ENCODE results near the gene TGFBR3. TPM values are rescaled to one million over a fixed set of nuclear protein-coding genes. Genes with fewer than 3 reads are reported as not detected.

TGFBR3 gene
- total and polyA plus RNA-seq, 9 of the 15 experiments (the other 6 are each of a cell fraction or from before 2014, with no cell fraction given) = 3.6 to 32.4 (median 15.6) TPM

DNA sequence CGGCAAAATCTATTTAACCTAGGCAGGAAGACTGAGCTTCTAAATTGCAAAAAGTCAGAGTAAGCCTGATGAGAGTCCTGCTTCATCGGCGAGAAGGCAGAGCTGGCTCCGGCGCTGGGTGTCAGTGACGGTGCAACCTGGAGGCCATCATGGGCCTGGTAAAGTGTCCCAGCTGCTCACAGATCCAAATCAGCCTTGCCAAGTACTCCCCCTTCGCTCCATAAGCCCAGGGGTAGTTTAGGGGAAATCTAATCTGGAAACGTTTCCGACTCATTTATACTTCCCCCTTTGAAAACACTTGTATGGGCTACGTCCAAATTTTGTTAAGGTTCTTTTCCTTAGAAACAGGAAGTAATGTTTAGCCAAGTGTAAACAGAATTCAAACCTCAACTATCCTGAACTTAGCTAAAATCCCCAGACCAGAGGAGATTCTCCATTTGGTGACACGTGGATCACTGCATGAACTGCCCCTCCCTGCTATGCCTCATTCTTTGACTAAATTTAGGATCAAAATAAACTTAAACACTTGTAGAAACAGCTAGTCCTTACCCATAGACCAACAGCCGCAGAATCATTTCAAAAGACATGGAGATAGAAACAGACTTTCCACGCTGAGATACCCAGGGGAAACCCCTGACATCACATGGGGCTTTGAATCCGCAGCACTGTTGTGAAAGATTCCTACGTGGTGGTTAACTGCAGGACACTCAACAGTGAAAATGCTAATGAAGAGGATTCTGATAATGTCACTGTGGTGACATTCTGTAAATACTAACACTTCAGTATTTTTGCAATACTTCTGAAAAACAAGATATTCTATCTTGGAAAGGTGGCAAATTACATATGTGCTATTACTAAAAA is 172.7 kb downstream of the TGFBR3 start (continued):
- TF ChIP-seq POLR2A (conservative IDR thresholded peaks at IDR 0.05) (0 out of 2 replicates have a peak, but pooled peaks have one; percentile 26), SRF (CRISPR knock-in tag; IDR thresholded peaks at IDR 0.05) (no peak), ZNF134 (CRISPR knock-in tag; conservative IDR thresholded peaks at IDR 0.05) (peak; percentile 36; the same call in 1 of the 2 replicates), ZNF311 (CRISPR knock-in tag; IDR thresholded peaks at IDR 0.05) (peak; percentile 56; the same call in 1 of the 2 replicates), ZNF354B (CRISPR knock-in tag; IDR thresholded peaks at IDR 0.05) (no peak), DDX20 (tag; IDR thresholded peaks at IDR 0.05; ENCODE audit: low read depth) (no peak), U2AF1 (optimal IDR thresholded peaks at IDR 0.05; ENCODE audit: low read depth, low read length) (no peak), CEBPB (tag; IDR thresholded peaks at IDR 0.05) (peak; percentile 90), NR2F6 (CRISPR knock-in tag; IDR thresholded peaks at IDR 0.05) (no peak), MTF1 (CRISPR knock-in tag; IDR thresholded peaks at IDR 0.05; ENCODE audit: borderline replicate concordance) (no peak), PURB (CRISPR knock-in tag; IDR thresholded peaks at IDR 0.05; ENCODE audit: low read depth) (no peak), MIER1 (IDR thresholded peaks at IDR 0.05; ENCODE audit: low read depth) (no peak), RBBP5 (IDR thresholded peaks at IDR 0.05; ENCODE audit: borderline replicate concordance, insufficient read depth, low read length, poor library complexity, severe bottlenecking) (peak; percentile 44), DMBX1 (CRISPR knock-in tag; IDR thresholded peaks at IDR 0.05; ENCODE audit: borderline replicate concordance) (peak; percentile 86), NFE2 (IDR thresholded peaks at IDR 0.05; ENCODE audit: low read depth) (peak; percentile 29; the same call in 1 of the 2 replicates), FOXJ2 (tag; IDR thresholded peaks at IDR 0.05) (0 out of 2 replicates have a peak, but pooled peaks have one; percentile 54), XRCC3 (IDR thresholded peaks at IDR 0.05) (no peak), PHF8 (IDR thresholded peaks at IDR 0.05; ENCODE audit: borderline replicate concordance, low read length) (no peak; the same call in 1 of the 2 replicates), TAF9B (IDR thresholded peaks at IDR 0.05; ENCODE audit: partially characterized antibody) (peak; percentile 9), JUND (IDR thresholded peaks at IDR 0.05; ENCODE audit: borderline replicate concordance, low read depth, low read length) (0 out of 2 replicates have a peak, but pooled peaks have one; percentile 4), JUND (tag; IDR thresholded peaks at IDR 0.05; ENCODE audit: borderline replicate concordance, low read depth, low read length) (peak; percentile 28; the same call in 2 of the 3 replicates), EP300 (IDR thresholded peaks at IDR 0.05; ENCODE audit: low read length) (peak; percentile 30; the same call in 1 of the 2 replicates), SMAD3 (CRISPR knock-in tag; conservative IDR thresholded peaks at IDR 0.05) (peak; percentile 26; the same call in 1 of the 2 replicates)
- TF ChIP-seq, protein P1, sequence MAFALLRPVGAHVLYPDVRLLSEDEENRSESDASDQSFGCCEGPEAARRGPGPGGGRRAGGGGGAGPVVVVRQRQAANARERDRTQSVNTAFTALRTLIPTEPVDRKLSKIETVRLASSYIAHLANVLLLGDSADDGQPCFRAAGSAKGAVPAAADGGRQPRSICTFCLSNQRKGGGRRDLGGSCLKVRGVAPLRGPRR (CRISPR knock-in tag; IDR thresholded peaks at IDR 0.05) = no peak
- TF ChIP-seq, protein P2, sequence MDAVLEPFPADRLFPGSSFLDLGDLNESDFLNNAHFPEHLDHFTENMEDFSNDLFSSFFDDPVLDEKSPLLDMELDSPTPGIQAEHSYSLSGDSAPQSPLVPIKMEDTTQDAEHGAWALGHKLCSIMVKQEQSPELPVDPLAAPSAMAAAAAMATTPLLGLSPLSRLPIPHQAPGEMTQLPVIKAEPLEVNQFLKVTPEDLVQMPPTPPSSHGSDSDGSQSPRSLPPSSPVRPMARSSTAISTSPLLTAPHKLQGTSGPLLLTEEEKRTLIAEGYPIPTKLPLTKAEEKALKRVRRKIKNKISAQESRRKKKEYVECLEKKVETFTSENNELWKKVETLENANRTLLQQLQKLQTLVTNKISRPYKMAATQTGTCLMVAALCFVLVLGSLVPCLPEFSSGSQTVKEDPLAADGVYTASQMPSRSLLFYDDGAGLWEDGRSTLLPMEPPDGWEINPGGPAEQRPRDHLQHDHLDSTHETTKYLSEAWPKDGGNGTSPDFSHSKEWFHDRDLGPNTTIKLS (IDR thresholded peaks at IDR 0.05; ENCODE audit: borderline replicate concordance, low read depth) = peak; percentile 49; the same call in 1 of the 2 replicates
- TF ChIP-seq, protein P3, sequence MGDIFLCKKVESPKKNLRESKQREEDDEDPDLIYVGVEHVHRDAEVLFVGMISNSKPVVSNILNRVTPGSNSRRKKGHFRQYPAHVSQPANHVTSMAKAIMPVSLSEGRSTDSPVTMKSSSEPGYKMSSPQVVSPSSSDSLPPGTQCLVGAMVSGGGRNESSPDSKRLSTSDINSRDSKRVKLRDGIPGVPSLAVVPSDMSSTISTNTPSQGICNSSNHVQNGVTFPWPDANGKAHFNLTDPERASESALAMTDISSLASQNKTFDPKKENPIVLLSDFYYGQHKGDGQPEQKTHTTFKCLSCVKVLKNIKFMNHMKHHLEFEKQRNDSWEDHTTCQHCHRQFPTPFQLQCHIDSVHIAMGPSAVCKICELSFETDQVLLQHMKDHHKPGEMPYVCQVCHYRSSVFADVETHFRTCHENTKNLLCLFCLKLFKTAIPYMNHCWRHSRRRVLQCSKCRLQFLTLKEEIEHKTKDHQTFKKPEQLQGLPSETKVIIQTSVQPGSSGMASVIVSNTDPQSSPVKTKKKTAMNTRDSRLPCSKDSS (IDR thresholded peaks at IDR 0.05; ENCODE audit: low read depth, partially characterized antibody) = no peak
